MV-4-11 (cell line): Measurements from ENCODE around the gene TBCD.

Source experiments
- DNase-seq: peaks from one replicate; lab custom pipeline; 2025; lab: John Stamatoyannopoulos, UW

The TBCD gene

DNA sequence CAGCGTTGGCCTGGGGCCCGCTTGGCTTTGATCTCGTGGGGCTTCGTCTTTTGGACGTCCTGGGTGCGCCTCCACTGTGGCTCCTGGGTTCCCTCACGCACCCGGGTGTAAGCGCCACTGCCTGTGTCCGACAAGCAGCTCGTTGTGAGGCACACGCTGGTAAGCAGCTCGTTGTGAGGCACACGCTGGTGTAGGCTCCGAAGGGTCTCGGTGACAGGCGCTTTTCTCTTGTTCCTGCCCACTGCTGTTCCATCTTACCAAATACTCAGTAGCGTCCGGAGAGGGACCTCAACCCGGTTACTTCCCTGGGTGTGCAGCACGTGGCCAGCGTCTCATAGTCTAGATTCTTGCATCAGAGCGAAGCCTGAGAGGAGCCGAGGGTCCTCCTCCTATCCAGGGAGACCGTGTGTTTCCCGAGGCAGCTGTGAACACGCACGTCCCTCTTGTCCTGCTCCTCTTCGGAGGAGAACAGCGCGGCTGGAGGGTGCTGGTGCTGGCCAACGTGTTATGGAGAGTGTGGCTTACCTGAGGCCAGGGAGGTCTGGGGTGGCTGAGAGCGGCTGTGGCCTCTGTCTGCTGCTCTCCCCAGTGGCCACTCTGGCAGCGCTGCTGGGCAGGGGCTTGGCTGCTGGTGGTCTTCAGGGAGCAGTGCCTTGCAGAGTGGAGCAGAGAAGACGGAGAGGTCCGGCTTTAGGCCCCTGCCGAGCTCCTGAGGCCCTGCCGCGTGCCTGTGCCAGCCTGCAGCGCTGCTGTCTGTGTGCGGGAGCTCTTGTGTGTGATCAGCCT lies 120.1 kb downstream of the TBCD start:
- no peak for DNase-seq

DNA sequence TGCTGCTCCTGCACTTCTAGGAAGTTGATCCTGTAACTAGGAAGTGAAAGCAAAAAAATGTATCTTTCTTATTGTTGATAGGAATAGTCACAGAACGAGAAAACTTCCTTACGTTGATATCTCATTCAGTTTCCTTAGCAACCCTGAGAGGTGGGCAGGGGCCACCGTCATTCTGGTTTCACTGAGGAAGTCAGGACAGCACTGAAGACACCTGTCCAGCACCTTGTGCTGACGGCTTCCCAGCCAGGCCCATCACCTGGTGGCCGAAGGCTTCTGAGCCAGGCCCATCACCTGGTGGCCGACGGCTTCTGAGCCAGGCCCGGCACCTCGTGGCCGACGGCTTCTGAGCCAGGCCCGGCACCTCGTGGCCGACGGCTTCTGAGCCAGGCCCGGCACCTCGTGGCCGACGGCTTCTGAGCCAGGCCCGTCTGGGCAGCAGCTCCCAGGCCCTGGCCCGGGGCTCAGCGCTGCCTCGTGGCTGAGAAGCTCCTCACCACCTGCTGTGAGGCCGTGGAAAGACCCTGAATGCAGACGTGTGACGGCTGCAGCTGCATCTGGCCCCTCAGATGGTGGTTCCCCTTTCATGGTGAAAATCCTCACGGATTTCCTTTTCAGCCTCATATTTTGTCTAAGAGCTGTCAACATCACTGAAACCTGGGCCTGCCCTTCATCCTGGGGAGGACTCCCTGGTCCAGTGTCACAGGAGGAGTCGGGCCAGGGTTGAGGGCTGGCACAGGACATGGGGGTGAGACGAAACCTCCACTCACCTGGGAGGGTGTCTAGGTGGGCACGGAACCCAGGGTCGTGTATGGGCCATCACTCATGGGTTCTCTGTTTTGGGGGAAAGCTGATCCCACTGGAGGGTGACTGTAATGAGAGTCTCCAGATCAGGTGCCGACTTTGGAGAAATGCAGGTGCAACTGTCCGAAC lies 121.0 kb downstream of the TBCD start:
- DNase-seq, result peak; percentile 58

DNA sequence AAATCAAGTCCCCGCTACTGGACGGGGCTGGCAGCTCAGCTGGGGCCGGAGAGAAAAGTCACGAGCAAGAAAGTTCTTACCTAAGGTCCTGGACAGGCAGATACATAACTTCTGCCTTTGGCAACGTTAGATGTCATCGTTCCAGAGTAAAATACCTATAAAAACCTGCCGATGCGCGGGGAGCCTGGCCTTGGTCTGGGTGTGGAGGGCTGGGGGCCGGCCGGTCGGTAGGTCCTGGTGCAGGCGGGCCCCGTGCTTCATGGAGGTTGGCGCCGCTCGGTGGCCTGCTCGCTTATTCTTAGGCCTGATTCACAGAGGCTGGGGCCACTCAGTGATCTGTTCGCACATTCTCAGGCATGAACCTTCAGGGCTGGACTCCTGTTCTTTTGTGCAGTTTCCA lies 121.7 kb downstream of the TBCD start:
- DNase-seq, result no peak

DNA sequence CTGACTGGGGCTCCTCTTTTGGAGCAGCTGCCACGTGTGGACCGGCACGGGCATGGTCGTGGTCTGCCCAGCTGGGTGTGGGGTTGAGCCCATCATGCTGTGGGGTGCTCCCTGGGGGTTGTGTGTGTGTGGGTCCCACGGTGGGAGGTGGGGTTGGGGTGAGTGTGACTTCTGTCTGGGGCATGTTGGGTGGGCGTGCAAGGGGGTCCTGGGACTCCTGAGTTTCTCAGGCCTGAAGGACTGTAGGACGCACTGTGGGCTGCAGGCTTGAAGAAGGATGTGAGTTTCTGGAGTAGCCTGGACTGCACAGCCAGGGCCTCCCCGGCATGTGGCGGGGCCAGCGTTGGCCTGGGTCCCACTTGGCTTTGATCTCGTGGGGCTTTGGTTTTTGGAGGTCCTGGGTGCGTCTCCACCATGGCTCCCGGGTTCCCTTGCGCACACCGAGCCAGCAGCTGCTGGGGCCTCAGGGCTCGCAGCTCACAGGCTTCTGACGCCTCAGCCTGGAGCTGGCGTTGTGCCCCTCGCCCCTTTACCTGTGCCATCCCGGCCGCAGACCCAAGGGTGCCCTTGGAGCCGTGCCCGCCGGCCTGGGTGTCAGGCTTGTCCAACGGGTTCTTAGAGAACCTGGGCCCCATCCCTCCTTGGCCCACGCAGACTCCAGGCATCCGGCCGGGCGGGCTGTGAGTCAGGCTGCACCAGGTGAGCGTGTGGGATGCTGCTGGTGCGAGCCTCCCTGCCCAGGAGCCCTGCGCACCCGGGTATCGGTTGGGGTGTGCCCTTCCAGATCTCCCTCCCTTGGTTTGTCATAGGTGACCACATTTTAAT lies 122.4 kb downstream of the TBCD start:
- DNase-seq, result no peak

DNA sequence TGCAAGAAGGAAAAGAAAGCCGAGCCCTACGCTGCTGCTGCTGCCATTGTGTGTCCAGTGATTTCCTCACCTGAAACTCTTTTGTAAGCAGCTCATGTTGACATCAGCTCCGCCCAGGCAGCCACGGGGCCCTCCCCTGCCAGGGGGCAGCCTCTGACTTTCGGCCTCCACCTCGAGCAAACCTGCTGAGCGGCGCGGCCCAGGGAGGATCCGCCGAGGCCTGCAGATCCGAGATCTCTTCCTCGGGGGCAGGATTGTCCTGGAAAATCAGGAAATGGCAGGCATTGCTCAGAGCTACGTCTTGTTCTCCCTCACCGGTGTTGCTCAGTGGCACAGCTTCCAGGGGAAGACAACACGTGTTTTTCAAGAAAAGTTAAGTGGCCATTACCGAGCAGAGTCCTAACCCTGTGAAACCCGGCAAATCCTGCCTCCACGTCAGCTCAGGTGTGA lies 123.6 kb downstream of the TBCD start:
- DNase-seq, result no peak

DNA sequence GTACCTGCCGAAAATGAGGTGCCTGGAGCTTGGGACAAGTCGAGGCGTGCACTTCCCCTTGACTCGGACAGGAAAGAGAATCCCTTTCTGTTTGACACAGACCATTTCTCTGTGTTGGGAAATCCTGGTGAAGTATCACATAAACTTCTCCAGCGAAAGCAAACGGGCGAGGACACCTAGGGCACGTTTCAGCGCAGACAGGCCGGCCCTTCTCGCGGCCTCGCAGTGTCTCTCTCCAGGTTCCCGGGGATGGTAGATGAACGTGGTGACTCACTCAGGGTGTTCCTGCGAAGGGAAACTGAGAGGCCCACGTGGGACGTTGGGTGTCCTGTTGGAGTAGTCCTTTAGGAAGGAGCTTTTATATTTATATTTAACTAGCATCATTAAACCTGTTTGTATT lies 124.3 kb downstream of the TBCD start:
- DNase-seq, result no peak

DNA sequence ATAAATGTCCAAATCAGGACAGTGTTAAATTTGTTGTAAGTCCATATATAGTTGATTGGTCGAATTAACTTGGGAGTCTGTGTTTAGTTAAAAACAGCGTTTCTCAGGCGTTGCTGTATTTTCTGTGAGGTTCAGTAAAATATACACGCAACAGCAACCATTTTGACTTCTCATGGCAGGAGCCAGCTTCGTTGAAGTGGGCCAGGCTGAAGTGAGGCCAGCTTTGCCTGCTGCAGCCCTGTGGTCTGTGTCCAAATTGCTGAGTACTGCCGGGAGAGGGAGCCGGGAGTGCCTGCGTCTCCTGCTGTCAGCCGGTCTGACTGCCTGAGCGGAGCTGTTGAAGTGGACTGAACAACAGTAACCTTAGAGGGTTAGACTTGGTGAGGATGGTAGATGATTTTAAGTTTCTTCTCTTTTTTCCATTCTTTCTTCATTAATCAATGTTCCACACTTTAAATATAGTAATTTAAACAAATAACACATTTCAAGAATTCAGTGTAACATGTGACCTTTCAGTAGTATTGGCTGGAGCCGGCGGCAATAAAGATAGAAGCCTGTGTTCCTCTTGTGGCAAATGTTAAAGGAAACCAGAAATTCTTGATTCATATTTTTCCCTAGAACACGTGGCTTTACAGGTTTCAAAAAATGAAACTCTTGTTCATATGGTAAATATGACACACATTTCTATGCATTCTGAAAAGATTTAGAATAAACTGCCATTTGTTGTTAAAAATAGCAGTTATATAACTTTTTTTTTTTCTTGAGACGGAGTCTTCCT lies 124.9 kb downstream of the TBCD start:
- peak; percentile 27 for DNase-seq

DNA sequence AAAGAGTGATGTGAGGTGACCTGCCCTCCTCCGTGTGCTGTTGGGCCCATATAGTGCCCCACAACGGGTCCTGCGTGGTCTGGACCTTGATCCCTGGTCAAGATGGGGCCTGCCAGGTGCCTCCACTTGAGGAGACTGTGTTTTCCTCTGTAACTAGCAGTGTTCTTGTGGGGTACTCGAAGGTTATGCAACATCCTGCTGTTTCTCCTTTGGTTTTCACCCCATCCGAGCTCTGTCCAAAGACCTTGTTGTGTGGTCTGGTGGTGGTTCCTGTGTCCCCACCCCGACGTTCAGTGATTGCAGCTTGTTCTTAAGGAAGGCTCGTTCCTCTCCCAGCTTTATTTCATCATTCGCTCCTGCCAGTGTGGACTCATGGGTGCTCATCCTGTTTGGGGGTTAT lies 126.7 kb downstream of the TBCD start:
- DNase-seq, result peak; percentile 87

DNA sequence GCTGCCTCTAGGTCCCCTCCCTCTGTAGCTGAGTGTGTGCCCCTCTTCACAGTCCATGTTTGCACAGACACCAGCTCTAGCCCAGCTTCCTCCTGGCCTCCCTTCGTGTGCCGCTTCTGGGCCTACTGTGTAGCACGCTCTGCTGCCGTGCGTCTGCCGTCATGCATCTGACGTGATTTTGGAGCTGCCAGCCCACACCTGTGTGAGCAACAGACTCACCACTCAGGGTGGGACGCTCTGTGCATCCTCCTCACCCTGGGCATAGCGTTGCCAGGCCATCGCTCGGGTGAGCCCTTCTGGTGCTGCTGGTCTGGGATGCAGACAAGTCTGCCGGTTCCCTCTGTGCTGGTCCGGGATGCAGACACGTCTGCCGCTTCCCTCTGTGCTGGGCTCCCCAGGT lies 127.4 kb downstream of the TBCD start:
- DNase-seq, result no peak

DNA sequence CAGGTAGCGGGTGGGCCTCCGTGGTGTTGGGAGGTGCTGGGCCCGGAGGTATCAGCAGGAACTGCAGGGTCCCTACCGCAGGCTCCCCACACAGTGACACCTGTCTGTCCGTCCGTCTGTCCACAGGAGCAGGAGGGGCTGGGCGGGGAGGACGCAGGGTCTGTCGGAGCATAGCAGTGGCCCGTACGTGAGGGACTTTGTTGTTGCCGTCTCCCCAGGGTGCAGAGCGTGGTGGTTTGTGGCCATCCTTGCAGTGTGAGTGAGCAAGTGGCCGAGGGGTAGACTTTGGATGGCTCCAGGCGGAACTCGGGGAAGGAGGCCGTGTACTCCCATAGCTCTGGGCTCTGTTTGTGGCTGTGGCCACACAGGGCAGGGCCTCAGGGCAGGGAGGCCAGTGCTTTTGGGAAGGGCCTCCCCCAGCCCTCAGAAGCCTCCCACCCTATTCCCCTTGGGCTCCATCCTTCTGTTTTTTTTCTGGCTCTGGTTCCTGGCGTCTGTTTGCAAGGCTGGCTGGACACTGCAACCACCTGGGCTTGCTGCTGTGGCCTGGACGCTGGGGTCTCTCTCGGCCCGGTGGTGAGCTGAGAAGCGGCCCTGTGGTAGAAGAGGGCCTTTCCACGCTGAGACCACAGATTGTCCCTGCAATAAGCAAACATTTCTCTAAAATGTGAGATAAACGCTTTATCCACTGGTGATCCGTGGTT lies 128.9 kb downstream of the TBCD start:
- DNase-seq, result no peak

DNA sequence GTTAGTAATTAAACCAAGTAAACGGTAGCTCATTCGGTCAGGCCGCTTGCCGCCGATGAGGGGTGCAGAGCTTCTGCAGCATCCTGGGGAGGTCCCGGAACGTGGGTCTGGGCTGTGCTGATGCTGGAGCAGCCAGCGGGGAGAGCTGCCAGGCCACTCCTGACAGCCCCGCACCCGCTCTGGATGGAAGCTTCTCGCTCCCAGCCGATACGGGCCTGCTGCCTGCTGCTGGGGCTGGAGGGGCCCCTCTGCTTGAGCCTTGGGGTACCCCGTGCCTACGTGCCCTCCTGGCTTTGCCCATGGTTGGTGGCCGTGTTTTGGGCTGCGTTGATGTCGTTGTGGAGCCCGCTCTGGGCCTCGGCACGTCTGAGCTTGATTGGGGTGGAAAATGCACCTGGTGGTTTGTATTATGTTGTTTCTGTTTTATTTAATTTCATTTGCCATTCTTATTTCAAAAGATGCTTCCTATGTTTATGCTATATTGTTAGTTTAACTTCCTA lies 129.5 kb downstream of the TBCD start:
- no peak for DNase-seq

DNA sequence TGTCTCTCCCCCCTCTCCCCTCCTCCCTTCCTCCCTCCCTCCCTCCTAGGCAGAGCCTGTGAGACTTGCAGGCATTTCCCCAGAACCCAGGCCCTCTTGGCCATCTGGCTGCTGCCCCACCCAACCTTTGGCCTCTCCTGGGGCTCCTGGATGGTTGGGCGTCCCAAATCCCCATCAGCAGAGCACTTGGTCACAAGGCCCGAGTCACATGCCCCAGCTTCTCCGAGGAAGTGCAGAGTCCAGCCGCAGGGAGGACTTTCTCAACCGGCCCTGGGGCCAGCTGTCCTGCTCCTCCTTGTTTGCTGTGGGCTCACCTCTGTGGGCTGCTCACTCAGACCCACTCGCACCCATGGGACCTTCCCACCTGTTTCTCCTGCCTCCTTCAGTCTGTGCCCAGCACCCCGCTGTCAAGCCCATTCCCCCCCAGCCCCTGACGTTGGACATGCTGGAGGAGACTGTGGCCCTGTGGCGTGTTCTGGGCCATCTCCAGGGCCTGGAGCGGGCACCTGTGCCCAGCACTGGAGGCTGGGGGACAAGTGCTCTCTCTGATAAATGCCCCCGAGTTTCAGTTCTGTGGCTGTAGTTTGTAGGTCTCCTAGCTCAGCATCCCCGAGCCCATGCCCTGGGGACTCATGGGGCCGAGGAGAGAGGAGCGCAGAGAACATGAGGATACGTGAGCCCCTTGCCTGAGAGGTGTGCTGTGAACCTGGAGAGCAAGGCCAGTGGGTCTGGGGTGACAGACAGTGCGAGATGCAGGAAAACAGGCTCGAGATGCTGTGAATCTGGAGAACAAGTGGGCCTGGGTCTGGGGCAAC lies 130.2 kb downstream of the TBCD start:
- DNase-seq, result no peak

DNA sequence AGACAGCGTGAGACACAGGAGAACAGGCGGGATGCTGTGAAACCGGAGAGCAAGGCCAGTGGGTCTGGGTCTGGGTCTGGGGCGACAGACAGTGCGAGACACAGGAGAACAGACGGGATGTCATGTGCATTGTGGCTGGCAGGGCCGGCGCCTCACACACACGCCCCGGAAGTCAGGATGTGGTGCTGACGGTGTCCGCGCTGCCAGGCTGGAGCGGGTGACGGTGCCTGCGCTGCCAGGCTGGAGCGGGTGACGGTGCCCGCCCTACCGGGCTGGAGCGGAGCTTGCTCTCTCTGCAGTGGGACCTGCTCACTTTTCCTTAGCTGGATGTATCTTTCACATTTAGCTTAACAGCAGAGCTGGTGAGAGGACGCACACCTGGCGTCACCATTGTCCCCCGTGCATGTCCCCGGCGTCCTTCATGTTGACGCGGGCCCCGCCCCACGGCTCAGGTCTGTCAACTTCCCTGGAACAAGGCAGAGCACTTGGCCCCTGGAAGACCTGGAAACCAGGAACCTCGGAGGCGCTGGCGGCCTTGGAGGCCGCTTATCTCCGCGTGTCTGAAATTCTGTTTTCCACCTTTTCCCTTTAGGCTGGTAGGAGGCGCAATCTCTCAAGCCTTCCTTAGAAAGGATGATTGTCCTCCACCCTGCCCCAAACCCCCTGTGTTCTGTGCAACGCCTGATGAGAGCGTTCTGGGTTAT lies 131.0 kb downstream of the TBCD start:
- no peak for DNase-seq

DNA sequence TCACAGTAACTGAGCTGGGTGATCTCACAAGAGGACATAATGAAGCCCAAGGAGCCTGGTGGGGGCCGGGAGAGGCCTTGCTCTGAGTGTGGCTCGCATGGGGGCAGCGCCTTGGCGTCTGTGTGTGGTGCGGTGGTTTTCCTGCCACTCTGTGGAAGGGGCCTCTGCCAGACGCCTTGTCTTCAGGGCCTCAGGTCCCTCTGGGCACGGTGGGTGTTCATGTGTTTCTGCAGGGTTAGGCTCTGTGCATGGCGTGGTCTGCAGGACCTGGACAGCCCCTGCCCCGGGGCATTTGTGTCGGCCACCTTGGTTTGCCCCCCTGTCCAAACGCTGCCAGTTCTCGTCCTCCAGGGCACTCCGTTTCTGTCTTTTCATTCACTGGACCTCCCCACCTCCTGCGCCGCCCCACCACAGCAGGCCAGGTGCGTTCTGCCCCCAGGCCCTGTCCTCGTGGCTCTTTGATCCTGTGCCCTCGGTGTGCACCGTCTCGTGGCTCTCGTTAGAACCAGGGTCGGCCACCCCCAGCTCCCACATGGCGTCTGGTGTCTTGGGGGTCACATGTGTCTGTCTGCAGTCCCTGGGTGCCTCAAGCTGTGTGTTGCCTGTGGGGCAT lies 131.7 kb downstream of the TBCD start:
- no peak for DNase-seq

DNA sequence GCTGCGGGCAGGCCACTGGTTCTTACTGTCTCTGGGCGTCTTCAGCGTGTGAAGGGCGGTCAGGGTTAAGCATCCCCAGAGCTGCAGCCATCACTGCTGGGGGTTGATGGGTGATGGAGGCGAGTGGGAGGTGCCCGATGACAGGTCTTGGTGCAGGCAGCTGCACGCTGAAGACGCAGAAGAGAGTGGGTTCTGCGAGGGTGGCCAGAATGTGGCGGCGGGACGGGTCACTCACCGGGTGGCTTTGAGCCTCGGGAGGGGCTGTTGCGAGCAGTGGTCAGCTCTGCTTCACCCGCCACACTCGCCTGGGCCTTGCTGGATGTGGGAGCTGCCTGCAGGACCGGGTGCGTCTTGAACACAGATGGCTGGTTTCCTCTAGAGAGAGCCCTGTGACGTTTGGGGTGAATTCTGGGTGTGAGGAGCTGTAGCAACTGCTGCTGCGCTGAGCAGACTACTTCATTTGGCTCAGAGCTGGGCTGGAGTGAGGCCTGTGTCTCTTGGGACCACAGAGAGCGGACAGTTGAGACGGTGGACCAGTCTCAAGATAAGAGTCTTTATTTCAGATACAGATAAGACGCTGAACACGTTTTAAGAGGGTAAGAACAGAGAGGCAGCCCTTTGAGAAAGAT lies 132.6 kb downstream of the TBCD start:
- no peak for DNase-seq

DNA sequence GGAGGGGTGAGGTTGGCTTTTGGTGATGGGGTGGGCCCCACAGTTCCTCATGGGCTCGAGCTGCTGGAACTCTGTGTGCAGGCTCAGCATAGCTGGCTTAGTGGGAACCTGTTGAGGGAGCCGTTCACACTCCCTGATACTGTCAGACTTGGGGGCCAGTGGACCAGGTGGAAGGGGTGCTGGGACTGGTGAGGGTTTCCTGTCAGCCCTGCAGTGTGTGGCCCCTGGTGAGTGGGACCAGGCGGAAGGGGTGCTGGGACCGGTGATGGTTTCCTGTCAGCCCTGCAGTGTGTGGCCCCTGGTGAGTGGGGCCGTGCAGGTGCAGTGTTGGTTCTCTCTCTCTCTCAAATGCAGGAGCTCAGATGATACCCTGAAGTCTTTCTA lies 133.1 kb downstream of the TBCD start:
- DNase-seq, result no peak

DNA sequence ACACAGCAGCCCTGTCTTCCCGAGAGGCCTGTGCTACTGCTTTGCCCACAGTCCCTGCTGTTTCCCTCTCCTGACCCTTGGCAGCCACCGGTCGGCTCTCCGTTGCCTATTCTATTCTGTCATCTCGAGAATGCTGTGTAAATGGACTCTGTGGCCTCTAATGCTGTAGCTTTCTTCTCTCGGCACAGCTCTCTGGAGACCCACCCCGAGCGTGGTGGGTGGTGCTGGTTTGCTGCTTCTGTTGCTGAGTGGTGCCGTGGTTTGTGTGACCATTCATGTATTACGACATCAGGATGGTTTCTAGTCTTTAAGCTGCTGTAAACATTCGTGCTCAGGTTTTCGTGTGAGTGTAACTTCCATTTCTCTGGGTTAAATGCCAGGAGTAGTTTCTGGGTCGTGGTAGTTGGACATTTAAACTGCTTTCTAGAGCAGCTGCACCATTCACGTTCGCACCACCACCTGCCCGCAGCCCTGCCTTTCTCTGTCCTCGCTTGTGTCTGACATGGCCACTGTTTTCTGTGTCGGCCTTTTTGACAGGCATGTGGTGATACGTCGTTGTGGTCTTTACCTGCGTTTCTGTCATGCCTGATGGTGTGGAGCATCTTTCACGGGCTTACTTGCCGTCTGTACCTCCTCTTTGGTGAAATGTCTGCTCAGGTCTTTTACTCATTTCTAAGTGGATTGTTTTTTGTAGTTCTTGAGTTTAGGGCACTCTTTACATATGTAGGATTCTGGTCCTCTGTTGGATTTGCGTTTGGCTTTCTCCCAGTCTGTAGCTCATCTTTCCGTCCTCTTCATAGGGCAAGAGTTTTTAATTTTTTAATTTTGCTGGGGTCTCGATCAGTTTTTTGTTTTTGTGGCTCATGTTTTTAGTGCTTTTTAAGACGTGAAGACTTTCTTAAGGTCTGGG lies 135.6 kb downstream of the TBCD start:
- DNase-seq, result peak; percentile 84
